H9 (cell line): ENCODE results near the gene DYNC1H1. TPM values are rescaled to one million over a fixed set of nuclear protein-coding genes. Genes with fewer than 3 reads are reported as not detected.

Experiments used
- DNase-seq: peaks from one replicate; pipeline ENCODE4 v3.0.0-alpha.2; 2017
- H2AFZ ChIP-seq: one replicate; pipeline ENCODE4 v1.6.1; 2013; ENCODE audit warnings: mild to moderate bottlenecking, low read length, control low read depth, moderate library complexity
- H2AK5ac ChIP-seq: 2 replicates; pipeline ENCODE4 v1.6.1; 2013; ENCODE audit warnings: low read length, control low read depth, mixed read lengths; ENCODE audit not compliant: insufficient read length
- H2BK120ac ChIP-seq: one replicate; pipeline ENCODE4 v1.6.1; 2013; ENCODE audit warnings: low read depth, mild to moderate bottlenecking, low read length, control low read depth, inconsistent platforms; ENCODE audit not compliant: poor library complexity, severe bottlenecking
- H2BK12ac ChIP-seq: 2 replicates; pipeline ENCODE4 v1.6.1; 2013; ENCODE audit warnings: low read length, control low read depth, mixed read lengths, low read depth; ENCODE audit not compliant: insufficient read length
- H2BK15ac ChIP-seq: 2 replicates; pipeline ENCODE4 v1.6.1; 2013; ENCODE audit warnings: low read depth, low read length, control low read depth
- H2BK20ac ChIP-seq: one replicate; pipeline ENCODE4 v1.6.1; 2013; ENCODE audit warnings: low read depth, mild to moderate bottlenecking, low read length, control low read depth, inconsistent platforms; ENCODE audit not compliant: poor library complexity, severe bottlenecking
- H2BK5ac ChIP-seq: 2 replicates; pipeline ENCODE4 v1.6.1; 2013; ENCODE audit warnings: low read length, control low read depth, mixed read lengths; ENCODE audit not compliant: insufficient read length
- H3K14ac ChIP-seq: 2 replicates; pipeline ENCODE4 v1.6.1; 2013; ENCODE audit warnings: low read length, control low read depth; ENCODE audit not compliant: insufficient read depth
- H3K18ac ChIP-seq: 2 replicates; pipeline ENCODE4 v1.6.1; 2013; ENCODE audit warnings: low read depth, mild to moderate bottlenecking, mixed read lengths, low read length, control low read depth; ENCODE audit not compliant: insufficient read length
- H3K23ac ChIP-seq: 2 replicates; pipeline ENCODE4 v1.6.1; 2013; ENCODE audit warnings: low read length, control low read depth, mixed read lengths, low read depth; ENCODE audit not compliant: insufficient read length
- H3K23me2 ChIP-seq: 2 replicates; pipeline ENCODE4 v1.6.1; 2013; ENCODE audit warnings: low read depth, mild to moderate bottlenecking, mixed read lengths, low read length, control low read depth; ENCODE audit not compliant: insufficient read length, poor library complexity, severe bottlenecking
- H3K27ac ChIP-seq: 2 replicates; pipeline ENCODE4 v1.5.1; 2013; ENCODE audit warnings: low read length, control low read depth, mixed read lengths, low read depth; ENCODE audit not compliant: insufficient read length
- H3K27me3 ChIP-seq: 2 replicates; pipeline ENCODE4 v1.6.1; 2013; ENCODE audit warnings: low read length, control low read depth, inconsistent platforms; ENCODE audit not compliant: insufficient read depth
- H3K4ac ChIP-seq: 2 replicates; pipeline ENCODE4 v1.6.1; 2013; ENCODE audit warnings: low read depth, mild to moderate bottlenecking, control low read depth, inconsistent platforms, low read length, moderate library complexity
- H3K4me1 ChIP-seq: 2 replicates; pipeline ENCODE4 v1.6.1; 2013; ENCODE audit warnings: low read length, control low read depth, inconsistent platforms; ENCODE audit not compliant: insufficient read depth
- H3K4me2 ChIP-seq: 2 replicates; pipeline ENCODE4 v1.6.1; 2013; ENCODE audit warnings: low read length, control low read depth, mixed read lengths; ENCODE audit not compliant: insufficient read length, insufficient read depth
- H3K56ac ChIP-seq: 2 replicates; pipeline ENCODE4 v1.6.1; 2013; ENCODE audit warnings: low read depth, mild to moderate bottlenecking, mixed read lengths, low read length, control low read depth; ENCODE audit not compliant: insufficient read length
- H3K79me1 ChIP-seq: 2 replicates; pipeline ENCODE4 v1.6.1; 2013; ENCODE audit warnings: low read depth, mild to moderate bottlenecking, moderate library complexity, low read length, control low read depth, inconsistent platforms; ENCODE audit not compliant: insufficient read depth, poor library complexity, severe bottlenecking
- H3K79me2 ChIP-seq: 2 replicates; pipeline ENCODE4 v1.6.1; 2013; ENCODE audit warnings: low read length, control low read depth, inconsistent platforms; ENCODE audit not compliant: insufficient read depth
- H3K9ac ChIP-seq: 2 replicates; pipeline ENCODE4 v1.6.1; 2013; ENCODE audit warnings: low read length, control low read depth, mixed read lengths; ENCODE audit not compliant: insufficient read length; ENCODE audit errors: extremely low read depth
- H3K9me3 ChIP-seq: one replicate; pipeline ENCODE4 v1.6.1; 2013; ENCODE audit warnings: low read depth, low read length, inconsistent platforms; ENCODE audit not compliant: control insufficient read depth
- H3T11ph ChIP-seq: one replicate; pipeline ENCODE4 v1.6.1; 2013; ENCODE audit warnings: mild to moderate bottlenecking, low read length, control low read depth, inconsistent platforms
- H4K20me1 ChIP-seq: one replicate; pipeline ENCODE4 v1.6.1; 2013; ENCODE audit not compliant: control insufficient read depth, insufficient read length, insufficient read depth
- H4K5ac ChIP-seq: 2 replicates; pipeline ENCODE4 v1.6.1; 2013; ENCODE audit warnings: low read depth, mild to moderate bottlenecking, mixed read lengths, low read length, control low read depth; ENCODE audit not compliant: insufficient read length
- H4K8ac ChIP-seq: replicated peaks from 2 replicates; pipeline ENCODE4 v1.6.1; 2013; ENCODE audit warnings: low read length, control low read depth, mixed read lengths, low read depth; ENCODE audit not compliant: insufficient read length
- H4K91ac ChIP-seq: 2 replicates; pipeline ENCODE4 v1.6.1; 2013; ENCODE audit warnings: low read depth, mild to moderate bottlenecking, moderate library complexity, mixed read lengths, low read length, control low read depth; ENCODE audit not compliant: insufficient read length
- H3K27ac Mint-ChIP-seq, 3 experiments: 2 replicates in 2 of 3; 3 replicates in 1 of 3; pipeline ENCODE4 v1.8.0; 2020 to 2021; ENCODE audit warnings: mixed read lengths in 3 of 3, mild to moderate bottlenecking in 1 of 3, moderate library complexity in 1 of 3
- H3K27me3 Mint-ChIP-seq: 2 replicates; pipeline ENCODE4 v1.8.0; 2021; ENCODE audit warnings: low read depth, mild to moderate bottlenecking, moderate library complexity, mixed read lengths
- H3K36me3 Mint-ChIP-seq, 3 experiments: 2 replicates in 2 of 3; 3 replicates in 1 of 3; pipeline ENCODE4 v1.8.0; 2020 to 2021; ENCODE audit warnings: low read depth in 3 of 3, mixed read lengths in 3 of 3; ENCODE audit not compliant: insufficient read depth in 1 of 3
- H3K4me1 Mint-ChIP-seq, 2 experiments: 2 replicates each; pipeline ENCODE4 v1.8.0; 2020; ENCODE audit warnings: mixed read lengths in 2 of 2
- H3K4me3 Mint-ChIP-seq, 2 experiments: 2 replicates in 1 of 2; 3 replicates in 1 of 2; pipeline ENCODE4 v1.8.0; 2020 to 2021; ENCODE audit warnings: mild to moderate bottlenecking in 2 of 2, mixed read lengths in 2 of 2, moderate library complexity in 1 of 2
- H3K9me3 Mint-ChIP-seq, 2 experiments: 2 replicates in 1 of 2; 3 replicates in 1 of 2; pipeline ENCODE4 v1.8.0; 2020; ENCODE audit warnings: mild to moderate bottlenecking in 2 of 2, mixed read lengths in 2 of 2, moderate library complexity in 1 of 2
- WGBS: extraction: QIAGEN DNeasy Blood & Tissue Kit; methylation state at CpG from one replicate; pipeline ENCODE4 v1.1.7; 2013; ENCODE audit warnings: missing lambda C conversion rate, low lambda C conversion rate, mixed read lengths; ENCODE audit not compliant: insufficient read length; ENCODE audit errors: extremely low coverage; 5-methylcytosine and 5-hydroxymethylcytosine counted together
- total RNA-seq: library from RNA; stranded (reverse); gene quantifications from 2 replicates; pipeline ENCODE4 v1.2.1, GENCODE V29; 2021
- TF ChIP-seq, protein P1 (sequence below): fragments of 200-600 bp; sonication (generic); conservative IDR thresholded peaks from 3 replicates; pipeline ENCODE4 v1.8.0; 2021; ENCODE audit warnings: antibody characterized with exemption, mild to moderate bottlenecking

Gene DYNC1H1
- total RNA-seq, 1 experiment from 2014 or later = 359 TPM

DNA sequence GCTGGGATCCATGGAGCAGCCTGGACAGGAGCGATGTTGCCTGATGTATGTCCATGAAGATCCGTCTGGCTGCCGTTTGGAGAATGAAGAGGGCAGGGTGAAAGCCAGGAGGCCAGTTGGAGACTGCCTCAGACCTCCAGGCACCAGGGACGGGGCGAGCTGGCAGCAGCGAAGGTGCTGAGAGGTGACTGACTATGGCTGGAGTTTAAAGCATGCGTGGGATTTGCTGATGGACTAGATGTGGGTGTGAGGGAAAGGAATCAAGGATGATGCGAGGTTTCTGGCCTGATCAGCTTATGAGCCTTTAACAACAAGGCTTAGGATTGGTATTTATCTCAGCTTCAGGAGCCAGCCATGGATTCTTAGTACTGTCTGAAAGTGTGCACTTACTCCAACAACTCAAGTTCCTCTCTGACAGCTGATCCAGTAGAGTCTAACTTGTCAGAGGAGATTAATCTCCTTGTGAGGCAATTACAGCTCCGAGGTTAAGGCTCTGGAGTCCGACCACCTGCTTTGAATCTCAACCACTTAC lies 49.4 kb downstream of the DYNC1H1 start:
- no peak overlapping the region for H3K14ac ChIP-seq
- H3K4me2 ChIP-seq = no peak overlapping the region
- no peaks in the 10 kb centered on the region for H3K27me3 ChIP-seq
- no peak overlapping the region for H2AFZ ChIP-seq
- H3K4me3 Mint-ChIP-seq = no peak overlapping the region
- peaks cover 87 to 99% (median 99%) of the 10 kb centered on the region in 3 experiments; a peak in 6 of 7 replicates for H3K36me3 Mint-ChIP-seq
- no peak overlapping the region for H3T11ph ChIP-seq
- H3K27me3 Mint-ChIP-seq = no peaks in the 10 kb centered on the region; the same call in 1 of the 2 replicates
- H3K4me1 Mint-ChIP-seq = no peaks in the 10 kb centered on the region
- no peak overlapping the region for H2BK5ac ChIP-seq
- H3K9ac ChIP-seq = no peak overlapping the region
- H3K9me3 ChIP-seq = no peaks in the 10 kb centered on the region
- no peak overlapping the region for H4K8ac ChIP-seq
- H4K5ac ChIP-seq = no peak overlapping the region
- no peak overlapping the region for H3K56ac ChIP-seq
- no peaks in the 10 kb centered on the region for H3K79me2 ChIP-seq
- H4K20me1 ChIP-seq = no peaks in the 10 kb centered on the region
- H3K4ac ChIP-seq = no peak overlapping the region
- H4K91ac ChIP-seq = no peak overlapping the region
- DNase-seq = no peak
- H2AK5ac ChIP-seq = no peak overlapping the region
- no peak overlapping the region for H2BK20ac ChIP-seq
- H3K4me1 ChIP-seq = no peaks in the 10 kb centered on the region
- H3K23me2 ChIP-seq = no peaks in the 10 kb centered on the region
- H3K27ac ChIP-seq = no peak overlapping the region
- no peak overlapping the region for H2BK120ac ChIP-seq
- no peaks in the 10 kb centered on the region for H3K79me1 ChIP-seq
- no peak overlapping the region for H3K23ac ChIP-seq
- no peak overlapping the region for H2BK15ac ChIP-seq
- H3K27ac Mint-ChIP-seq = peak overlapping the region in 2 of 3 experiments; percentile 78 to 83; a peak in 4 of 7 replicates
- H3K18ac ChIP-seq = no peak overlapping the region
- H2BK12ac ChIP-seq = no peak overlapping the region
- no peaks in the 10 kb centered on the region for H3K9me3 Mint-ChIP-seq
- TF ChIP-seq, protein P1, sequence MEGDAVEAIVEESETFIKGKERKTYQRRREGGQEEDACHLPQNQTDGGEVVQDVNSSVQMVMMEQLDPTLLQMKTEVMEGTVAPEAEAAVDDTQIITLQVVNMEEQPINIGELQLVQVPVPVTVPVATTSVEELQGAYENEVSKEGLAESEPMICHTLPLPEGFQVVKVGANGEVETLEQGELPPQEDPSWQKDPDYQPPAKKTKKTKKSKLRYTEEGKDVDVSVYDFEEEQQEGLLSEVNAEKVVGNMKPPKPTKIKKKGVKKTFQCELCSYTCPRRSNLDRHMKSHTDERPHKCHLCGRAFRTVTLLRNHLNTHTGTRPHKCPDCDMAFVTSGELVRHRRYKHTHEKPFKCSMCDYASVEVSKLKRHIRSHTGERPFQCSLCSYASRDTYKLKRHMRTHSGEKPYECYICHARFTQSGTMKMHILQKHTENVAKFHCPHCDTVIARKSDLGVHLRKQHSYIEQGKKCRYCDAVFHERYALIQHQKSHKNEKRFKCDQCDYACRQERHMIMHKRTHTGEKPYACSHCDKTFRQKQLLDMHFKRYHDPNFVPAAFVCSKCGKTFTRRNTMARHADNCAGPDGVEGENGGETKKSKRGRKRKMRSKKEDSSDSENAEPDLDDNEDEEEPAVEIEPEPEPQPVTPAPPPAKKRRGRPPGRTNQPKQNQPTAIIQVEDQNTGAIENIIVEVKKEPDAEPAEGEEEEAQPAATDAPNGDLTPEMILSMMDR = no peak
- WGBS = no CpG with 5 or more reads among the region's 10 CpGs
